GM18499 (cell line): ENCODE results near the gene ABHD17B.
A peak's percentile ranks its signal among the peaks of the same experiment; 100 is the strongest.
"Not testable (repeated sequence)": the region's sequence is repeated elsewhere in the genome, so short reads cannot be mapped to it uniquely, and the experiment has no call there.

ENCODE experiments used
- ATAC-seq: cut with Tn5 transposase; IDR thresholded peaks from one replicate; pipeline ENCODE4 v1.9.1; 2021; ENCODE audit warnings: moderate number of reproducible peaks; ENCODE audit not compliant: insufficient read depth, unreplicated experiment

Gene ABHD17B

GRCh38 chr9:71916834-71917534 lies 6.0 kb upstream of the ABHD17B start:
- ATAC-seq, result peak; percentile 57

- no peak for ATAC-seq
Observed at GRCh38 chr9:71915495-71915894, 4.5 kb upstream of the ABHD17B start.

GRCh38 chr9:71911908-71912335 lies 929 bp upstream of the ABHD17B start:
- no peak for ATAC-seq

- ATAC-seq, result peak; percentile 1
Observed at GRCh38 chr9:71910650-71911060, 338 bp downstream of the ABHD17B start.

- no peak for ATAC-seq
Observed at GRCh38 chr9:71909887-71910649, 925 bp downstream of the ABHD17B start.

- ATAC-seq, result no peak
Observed at GRCh38 chr9:71908825-71909224, 2.2 kb downstream of the ABHD17B start.

GRCh38 chr9:71904076-71904475 lies 6.9 kb downstream of the ABHD17B start:
- ATAC-seq, result no peak

GRCh38 chr9:71901695-71902597 lies 9.0 kb downstream of the ABHD17B start:
- no peak for ATAC-seq

GRCh38 chr9:71898756-71899155 lies 12.2 kb downstream of the ABHD17B start:
- not testable (repeated sequence) for ATAC-seq

- peak; percentile 72 for ATAC-seq
Observed at GRCh38 chr9:71897577-71897976, 13.4 kb downstream of the ABHD17B start.

GRCh38 chr9:71896761-71897160 lies 14.2 kb downstream of the ABHD17B start:
- no peak for ATAC-seq

- ATAC-seq, result no peak
Observed at GRCh38 chr9:71895955-71896354, 15.0 kb downstream of the ABHD17B start.

- ATAC-seq, result no peak
Observed at GRCh38 chr9:71895117-71895516, 15.9 kb downstream of the ABHD17B start.

GRCh38 chr9:71891557-71892189 lies 19.3 kb downstream of the ABHD17B start:
- ATAC-seq, result no peak

- no peak for ATAC-seq
Observed at GRCh38 chr9:71890042-71890679, 20.8 kb downstream of the ABHD17B start.

- ATAC-seq, result no peak
Observed at GRCh38 chr9:71887362-71887761, 23.6 kb downstream of the ABHD17B start.

- no peak for ATAC-seq
Observed at GRCh38 chr9:71886541-71886940, 24.5 kb downstream of the ABHD17B start.

GRCh38 chr9:71886015-71886414 lies 25.0 kb downstream of the ABHD17B start:
- no peak for ATAC-seq

- ATAC-seq, result no peak
Observed at GRCh38 chr9:71885467-71885866, 25.5 kb downstream of the ABHD17B start.

GRCh38 chr9:71884005-71884404 lies 27.0 kb downstream of the ABHD17B start:
- no peak for ATAC-seq
